HG02943 (cell line): ENCODE results near the gene ZNF557.
"Not testable (repeated sequence)": the region's sequence is repeated elsewhere in the genome, so short reads cannot be mapped to it uniquely, and the experiment has no call there.

Source experiments
- ATAC-seq: cut with Tn5 transposase; IDR thresholded peaks from one replicate; pipeline ENCODE4 v1.9.1; 2021; ENCODE audit warnings: mild to moderate bottlenecking, low read depth, moderate library complexity; ENCODE audit not compliant: unreplicated experiment

Gene ZNF557

DNA sequence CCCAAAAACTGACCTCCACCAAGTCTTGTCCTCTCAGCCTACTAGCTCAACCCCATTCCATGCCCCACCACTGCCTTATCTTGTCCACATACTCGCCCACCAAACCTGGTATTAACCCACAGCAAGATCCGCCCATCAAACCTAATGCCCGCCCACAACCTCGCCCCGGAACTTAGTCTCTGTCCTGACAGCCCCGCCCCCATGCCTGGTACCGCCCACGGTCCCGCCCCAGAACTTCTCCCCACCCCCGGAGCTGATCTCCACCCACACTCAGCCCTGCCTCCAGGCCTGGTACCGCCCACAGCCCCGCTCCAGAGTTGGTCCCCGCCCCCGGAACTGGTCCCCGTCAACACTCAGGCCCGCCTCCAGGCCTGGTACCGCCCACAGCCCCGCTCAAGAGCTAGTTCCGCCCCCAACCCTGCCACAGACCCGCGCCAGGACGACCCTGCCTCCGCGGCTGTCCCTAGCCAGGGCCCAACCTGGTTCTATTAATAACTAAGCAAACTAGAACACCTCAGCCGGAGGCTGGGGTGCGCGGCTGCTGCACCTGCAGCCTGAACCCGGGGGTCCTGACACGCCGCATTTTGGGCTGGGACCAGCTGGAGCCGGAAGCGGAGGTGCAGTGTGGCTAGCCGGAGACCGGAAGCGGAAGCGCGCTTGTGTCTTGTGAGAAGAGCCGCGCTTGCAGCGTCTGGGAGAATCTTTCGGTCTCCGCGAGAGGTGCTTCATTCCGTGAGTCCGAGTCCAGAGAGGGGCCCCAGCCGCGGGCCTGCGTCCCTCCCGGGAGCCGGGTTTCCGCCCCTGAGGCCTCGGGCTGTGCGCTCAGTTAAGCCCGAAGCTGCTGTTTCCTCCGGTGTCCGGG lies at the start of gene ZNF557:
Gene ZNF557 (plus strand): TSS at position 662 of the 862 bp plus-strand sequence. CDS start 5,372 bp downstream, outside the sequence.
- peak; percentile 93 for ATAC-seq

- ATAC-seq, result not testable (repeated sequence)
Measured at GRCh38 chr19:7021331-7021730, 48.2 kb upstream of the ZNF557 start, which contains the start of gene MBD3L2B. Gene MBD3L2B (minus strand): TSS chr19:7021431. CDS start chr19:7021397, 34 bp downstream.

DNA sequence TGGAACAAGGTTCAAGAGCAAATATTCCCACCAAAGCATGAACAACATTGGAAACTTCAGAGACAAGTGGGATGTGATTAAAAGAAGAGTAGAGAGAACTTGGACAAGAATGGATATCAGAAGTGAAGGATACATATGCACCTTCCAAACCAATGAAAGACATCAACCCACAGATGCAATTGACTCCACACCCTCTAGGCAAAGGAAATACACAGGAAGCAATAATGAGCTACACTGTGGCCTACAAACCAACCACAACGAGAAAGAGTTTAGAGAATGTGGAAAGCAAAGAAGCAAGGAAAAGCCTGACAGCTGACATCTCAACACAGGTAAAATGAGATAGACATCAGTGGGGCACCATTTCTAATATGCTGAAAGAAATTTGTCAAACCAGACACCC lies 40.7 kb upstream of the ZNF557 start:
- ATAC-seq, result not testable (repeated sequence)

GRCh38 chr19:7030278-7030677 lies 39.2 kb upstream of the ZNF557 start, which contains the start of gene MBD3L5:
Gene MBD3L5 (plus strand): TSS chr19:7030578. CDS start chr19:7030612, 34 bp downstream.
- ATAC-seq, result not testable (repeated sequence)

GRCh38 chr19:7040079-7040478 lies 29.4 kb upstream of the ZNF557 start, which contains the start of gene MBD3L4:
Gene MBD3L4 (minus strand): TSS chr19:7040179. CDS start chr19:7040144, 35 bp downstream.
- not testable (repeated sequence) for ATAC-seq

DNA sequence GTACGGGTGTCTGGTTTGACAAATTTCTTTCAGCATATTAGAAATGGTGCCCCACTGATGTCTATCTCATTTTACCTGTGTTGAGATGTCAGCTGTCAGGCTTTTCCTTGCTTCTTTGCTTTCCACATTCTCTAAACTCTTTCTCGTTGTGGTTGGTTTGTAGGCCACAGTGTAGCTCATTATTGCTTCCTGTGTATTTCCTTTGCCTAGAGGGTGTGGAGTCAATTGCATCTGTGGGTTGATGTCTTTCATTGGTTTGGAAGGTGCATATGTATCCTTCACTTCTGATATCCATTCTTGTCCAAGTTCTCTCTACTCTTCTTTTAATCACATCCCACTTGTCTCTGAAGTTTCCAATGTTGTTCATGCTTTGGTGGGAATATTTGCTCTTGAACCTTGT lies 27.9 kb upstream of the ZNF557 start:
- not testable (repeated sequence) for ATAC-seq

GRCh38 chr19:7049021-7049420 lies 20.5 kb upstream of the ZNF557 start, which contains the start of gene MBD3L2:
Gene MBD3L2 (plus strand): TSS chr19:7049321. CDS start chr19:7049374, 53 bp downstream.
- ATAC-seq, result not testable (repeated sequence)

DNA sequence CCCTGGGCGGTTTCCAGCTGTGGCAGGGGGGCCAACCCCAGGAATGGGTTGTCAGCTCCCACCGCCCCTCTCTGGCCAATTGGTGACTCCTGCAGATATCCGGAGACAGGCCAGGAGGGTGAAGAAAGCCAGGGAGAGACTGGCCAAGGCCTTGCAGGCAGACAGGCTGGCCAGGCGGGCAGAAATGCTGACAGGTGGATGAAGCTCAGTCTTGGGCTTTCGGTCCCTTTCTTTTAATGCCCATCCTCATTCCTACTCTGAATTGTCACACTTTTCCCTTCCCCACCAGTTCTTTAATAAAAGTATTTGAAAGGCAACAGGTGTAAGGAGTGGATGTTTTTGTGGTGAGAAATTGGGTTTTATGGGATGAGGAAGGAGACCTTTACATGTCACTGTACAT lies 18.1 kb upstream of the ZNF557 start:
- not testable (repeated sequence) for ATAC-seq

GRCh38 chr19:7052896-7053295 lies 16.6 kb upstream of the ZNF557 start:
- ATAC-seq, result not testable (repeated sequence)

GRCh38 chr19:7054635-7055368 lies 14.7 kb upstream of the ZNF557 start:
- ATAC-seq, result not testable (repeated sequence)

GRCh38 chr19:7055679-7056078 lies 13.8 kb upstream of the ZNF557 start:
- not testable (repeated sequence) for ATAC-seq

DNA sequence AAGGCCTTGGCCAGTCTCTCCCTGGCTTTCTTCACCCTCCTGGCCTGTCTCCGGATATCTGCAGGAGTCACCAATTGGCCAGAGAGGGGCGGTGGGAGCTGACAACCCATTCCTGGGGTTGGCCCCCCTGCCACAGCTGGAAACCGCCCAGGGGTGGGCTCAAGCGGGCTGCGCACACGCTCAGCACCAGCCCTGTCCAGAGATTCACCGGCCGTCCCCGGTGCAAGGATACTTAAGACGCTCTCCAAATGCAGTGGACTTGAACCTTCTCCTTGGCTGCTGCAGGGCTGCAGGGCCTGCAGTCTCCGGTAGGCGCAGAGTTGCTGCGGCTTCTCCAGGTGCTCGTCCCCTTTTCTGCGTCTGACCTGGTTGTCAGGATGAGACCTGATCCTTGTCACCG lies 13.1 kb upstream of the ZNF557 start:
- not testable (repeated sequence) for ATAC-seq

DNA sequence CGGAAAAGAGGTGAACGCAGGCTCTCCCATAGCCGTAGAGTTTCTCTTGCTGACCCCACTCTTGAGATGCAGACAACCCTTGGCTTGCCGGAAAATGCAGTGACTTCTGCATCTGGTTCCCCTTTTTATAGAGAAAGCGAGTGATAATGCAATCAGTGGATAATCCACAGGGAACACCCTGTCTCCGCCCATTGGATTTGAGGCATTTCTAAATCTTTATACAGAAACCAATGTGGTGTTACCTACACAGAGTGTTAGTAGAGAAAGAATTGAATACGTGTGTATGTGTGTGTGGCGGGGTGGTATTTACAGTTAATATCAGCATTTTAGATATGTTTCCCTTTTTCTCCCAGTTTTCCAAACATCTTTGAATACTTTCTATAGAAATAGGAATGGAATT lies 10.9 kb upstream of the ZNF557 start, which contains the start of gene MBD3L3:
Gene MBD3L3 (minus strand): TSS at position 101 of the 400 bp plus-strand sequence. CDS start 71 bp downstream, at position 30.
- not testable (repeated sequence) for ATAC-seq

- ATAC-seq, result not testable (repeated sequence)
Measured at GRCh38 chr19:7059977-7060376, 9.5 kb upstream of the ZNF557 start.

- no peak for ATAC-seq
Measured at GRCh38 chr19:7063339-7063738, 6.2 kb upstream of the ZNF557 start.

- no peak for ATAC-seq
Measured at GRCh38 chr19:7063764-7064418, 5.6 kb upstream of the ZNF557 start.

DNA sequence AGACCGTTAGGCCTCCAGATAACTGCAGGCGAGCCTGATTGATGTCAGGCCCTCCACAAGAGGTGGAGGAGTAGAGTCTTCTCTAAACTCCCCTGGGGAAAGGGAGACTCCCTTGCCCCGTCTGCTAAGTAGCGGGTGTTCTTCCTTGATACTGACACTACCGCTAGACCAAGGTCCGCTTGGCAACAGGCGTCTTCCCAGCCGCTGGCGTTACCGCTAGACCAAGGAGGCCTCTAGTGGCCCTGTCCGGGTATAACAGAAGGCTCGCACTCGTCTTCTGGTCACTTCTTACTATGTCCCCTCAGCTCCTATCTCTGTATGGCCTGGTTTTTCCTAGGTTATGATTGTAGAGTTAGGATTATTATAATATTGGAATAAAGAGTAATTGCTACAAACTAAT lies 2.4 kb upstream of the ZNF557 start:
- ATAC-seq, result not testable (repeated sequence)

DNA sequence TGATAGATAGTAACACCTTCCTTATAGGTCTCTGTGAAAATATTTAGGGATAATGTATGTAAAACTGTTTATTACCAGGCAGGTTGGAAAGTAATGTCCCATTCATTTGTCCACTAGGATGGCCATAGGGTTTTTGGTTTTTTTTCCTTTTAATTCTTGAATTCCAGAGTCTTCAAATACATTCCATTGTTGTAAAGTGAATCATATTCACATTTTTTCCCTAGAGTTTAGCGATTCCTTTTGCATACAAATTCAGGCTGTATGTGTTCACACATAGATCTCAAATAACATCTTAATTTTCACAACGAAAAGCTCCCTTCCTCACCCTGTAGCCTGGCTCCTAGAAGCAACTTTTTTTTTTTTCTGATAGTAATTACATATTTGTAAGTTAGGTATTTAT lies 1.8 kb upstream of the ZNF557 start:
- no peak for ATAC-seq

GRCh38 chr19:7068599-7068998 lies 904 bp upstream of the ZNF557 start:
- ATAC-seq, result no peak

GRCh38 chr19:7069904-7070226 lies 362 bp downstream of the ZNF557 start:
- ATAC-seq, result peak; percentile 30
